Measurements from ENCODE around the gene TSEN2.
A peak's percentile ranks its signal among the peaks of the same experiment; 100 is the strongest.
"Not testable (repeated sequence)": the region's sequence is repeated elsewhere in the genome, so short reads cannot be mapped to it uniquely, and the experiment has no call there.

Gene TSEN2

GRCh38 chr3:12452361-12453330, 31.6 kb upstream of the TSEN2 start:
- no peak for DNase-seq

- no peak for DNase-seq
Measured at GRCh38 chr3:12454076-12454815, 30.0 kb upstream of the TSEN2 start.

GRCh38 chr3:12454816-12455121, 29.5 kb upstream of the TSEN2 start:
- no peak for DNase-seq

GRCh38 chr3:12455740-12456139, 28.5 kb upstream of the TSEN2 start:
- DNase-seq: no peak

GRCh38 chr3:12456441-12456840, 27.8 kb upstream of the TSEN2 start:
- no peak for DNase-seq

GRCh38 chr3:12457380-12457779, 26.9 kb upstream of the TSEN2 start:
- not testable (repeated sequence) for DNase-seq

GRCh38 chr3:12458901-12459300, 25.4 kb upstream of the TSEN2 start:
- DNase-seq: no peak

GRCh38 chr3:12460127-12460526, 24.2 kb upstream of the TSEN2 start:
- DNase-seq: no peak

GRCh38 chr3:12461097-12461649, 23.1 kb upstream of the TSEN2 start:
- DNase-seq: no peak

- DNase-seq: no peak
Measured at GRCh38 chr3:12462159-12462947, 21.9 kb upstream of the TSEN2 start.

GRCh38 chr3:12463686-12464085, 20.6 kb upstream of the TSEN2 start:
- DNase-seq: no peak

GRCh38 chr3:12464181-12464580, 20.1 kb upstream of the TSEN2 start:
- no peak for DNase-seq

GRCh38 chr3:12465151-12465835, 19.0 kb upstream of the TSEN2 start:
- no peak for DNase-seq

GRCh38 chr3:12465836-12466225, 18.4 kb upstream of the TSEN2 start:
- DNase-seq: no peak

GRCh38 chr3:12467746-12468145, 16.5 kb upstream of the TSEN2 start:
- no peak for DNase-seq

- DNase-seq: no peak
Measured at GRCh38 chr3:12468276-12468675, 16.0 kb upstream of the TSEN2 start.

GRCh38 chr3:12468757-12469156, 15.5 kb upstream of the TSEN2 start:
- DNase-seq: no peak

GRCh38 chr3:12469222-12469621, 15.1 kb upstream of the TSEN2 start:
- not testable (repeated sequence) for DNase-seq

- DNase-seq: no peak
Measured at GRCh38 chr3:12470111-12470510, 14.2 kb upstream of the TSEN2 start.

GRCh38 chr3:12470680-12471079, 13.6 kb upstream of the TSEN2 start:
- DNase-seq: no peak

- peak; percentile 68 for DNase-seq
Measured at GRCh38 chr3:12471241-12471640, 13.0 kb upstream of the TSEN2 start.

GRCh38 chr3:12472000-12472610, 12.2 kb upstream of the TSEN2 start:
- no peak for DNase-seq

Data from stimulated activated naive CD4-positive, alpha-beta T cell treated with Interleukin-2 at 50 U/mL for 16 hours (primary cell).